ENCODE data around the gene LRIT1.
A peak's percentile ranks its signal among the peaks of the same experiment; 100 is the strongest.

- TF ChIP-seq TAF1 (IDR thresholded peaks at IDR 0.05; ENCODE audit: borderline replicate concordance, low read depth, low read length) (no peak), GATA2 (CRISPR knock-in tag; IDR thresholded peaks at IDR 0.05) (no peak), POLR2AphosphoS5 (IDR thresholded peaks at IDR 0.05; ENCODE audit: low read depth, low read length) (no peak), CTCF (IDR thresholded peaks at IDR 0.05) (peak; percentile 69), FOXJ3 (CRISPR knock-in tag; IDR thresholded peaks at IDR 0.05) (no peak)
Measured at GRCh38 chr10:84205049-84205852, 36.1 kb downstream of the LRIT1 start.
